NT2/D1 (cell line): ENCODE measurements around the gene TNS1.

ENCODE experiments used
- SUZ12 ChIP-seq: IDR thresholded peaks from 2 replicates; pipeline ENCODE4 v1.6.1; 2011; ENCODE audit not compliant: insufficient read length, insufficient read depth; ENCODE audit errors: extremely low read depth
- YY1 ChIP-seq: IDR thresholded peaks from 2 replicates; pipeline ENCODE4 v1.6.1; 2011; ENCODE audit not compliant: insufficient read length, insufficient read depth
- ZNF274 ChIP-seq: IDR thresholded peaks from 2 replicates; pipeline ENCODE4 v1.6.1; 2011; ENCODE audit warnings: mild to moderate bottlenecking, low read depth, low read length

- TF ChIP-seq SUZ12 (no peak), ZNF274 (no peak), YY1 (no peak)
Measured at GRCh38 chr2:217983276-217984233, 19.2 kb downstream of the TNS1 start.
